ENCODE measurements around the gene NAV2.

The NAV2 gene

DNA sequence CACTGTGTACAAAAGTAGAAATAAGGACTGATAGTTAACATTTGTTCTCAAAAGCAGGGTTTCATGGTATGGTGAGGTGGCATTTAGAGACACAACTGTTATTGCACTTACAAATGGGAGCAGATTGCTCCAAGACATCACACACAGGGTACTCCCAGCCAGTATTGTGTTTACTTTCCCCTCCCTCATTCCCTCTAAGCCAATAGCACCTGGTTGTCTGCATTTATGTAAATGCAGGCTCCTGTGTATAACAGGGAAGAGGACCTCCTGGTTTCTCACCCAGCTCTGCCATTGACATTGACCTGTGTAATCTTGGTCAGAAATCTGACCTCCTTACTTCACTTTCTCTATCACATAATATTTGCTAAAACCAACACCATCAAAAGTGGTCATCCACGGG, 154.4 kb downstream of the NAV2 start:
- DNase-seq (ENCODE audit: low spot score): no peak
- in situ Hi-C loops (cut with MboI; ENCODE audit: low sequenced_read_pairs, unreplicated experiment): no loop called here
- TF ChIP-seq, protein P1, sequence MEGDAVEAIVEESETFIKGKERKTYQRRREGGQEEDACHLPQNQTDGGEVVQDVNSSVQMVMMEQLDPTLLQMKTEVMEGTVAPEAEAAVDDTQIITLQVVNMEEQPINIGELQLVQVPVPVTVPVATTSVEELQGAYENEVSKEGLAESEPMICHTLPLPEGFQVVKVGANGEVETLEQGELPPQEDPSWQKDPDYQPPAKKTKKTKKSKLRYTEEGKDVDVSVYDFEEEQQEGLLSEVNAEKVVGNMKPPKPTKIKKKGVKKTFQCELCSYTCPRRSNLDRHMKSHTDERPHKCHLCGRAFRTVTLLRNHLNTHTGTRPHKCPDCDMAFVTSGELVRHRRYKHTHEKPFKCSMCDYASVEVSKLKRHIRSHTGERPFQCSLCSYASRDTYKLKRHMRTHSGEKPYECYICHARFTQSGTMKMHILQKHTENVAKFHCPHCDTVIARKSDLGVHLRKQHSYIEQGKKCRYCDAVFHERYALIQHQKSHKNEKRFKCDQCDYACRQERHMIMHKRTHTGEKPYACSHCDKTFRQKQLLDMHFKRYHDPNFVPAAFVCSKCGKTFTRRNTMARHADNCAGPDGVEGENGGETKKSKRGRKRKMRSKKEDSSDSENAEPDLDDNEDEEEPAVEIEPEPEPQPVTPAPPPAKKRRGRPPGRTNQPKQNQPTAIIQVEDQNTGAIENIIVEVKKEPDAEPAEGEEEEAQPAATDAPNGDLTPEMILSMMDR (IDR thresholded peaks at IDR 0.05; ENCODE audit: borderline replicate concordance, control extremely low read depth, extremely low read depth, insufficient read depth, missing control alignments): no peak

DNA sequence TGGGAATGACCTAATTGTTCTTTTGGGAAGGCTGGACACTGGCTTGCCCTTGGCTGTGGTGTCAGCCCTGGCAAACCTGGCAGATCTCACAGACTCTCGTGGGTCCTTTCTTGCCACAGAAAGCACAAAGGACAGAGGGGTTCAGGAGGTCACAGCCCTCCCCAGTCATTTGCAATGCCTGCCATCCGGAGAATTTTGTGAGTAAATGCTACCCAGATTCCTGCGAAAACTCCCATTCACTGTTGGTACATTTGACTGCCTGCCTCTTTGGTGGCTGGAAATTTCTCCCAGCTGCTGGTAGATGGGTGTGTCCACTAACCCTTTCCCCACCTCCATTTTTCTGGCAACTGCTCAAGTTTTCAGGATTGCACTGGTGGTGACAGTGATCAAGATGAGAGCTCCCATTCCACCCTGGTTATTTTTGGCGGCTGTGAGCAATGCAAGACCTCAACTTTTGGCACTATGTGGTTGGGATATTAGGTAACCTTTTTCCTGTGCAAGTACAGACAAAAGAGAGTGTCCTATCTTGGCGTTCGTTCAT, 155.7 kb downstream of the NAV2 start:
- TF ChIP-seq, protein P1 (IDR thresholded peaks at IDR 0.05; ENCODE audit: borderline replicate concordance, control extremely low read depth, extremely low read depth, insufficient read depth, missing control alignments): no peak
- DNase-seq (ENCODE audit: low spot score): no peak
- in situ Hi-C loops (cut with MboI; ENCODE audit: low sequenced_read_pairs, unreplicated experiment): no loop called here

DNA sequence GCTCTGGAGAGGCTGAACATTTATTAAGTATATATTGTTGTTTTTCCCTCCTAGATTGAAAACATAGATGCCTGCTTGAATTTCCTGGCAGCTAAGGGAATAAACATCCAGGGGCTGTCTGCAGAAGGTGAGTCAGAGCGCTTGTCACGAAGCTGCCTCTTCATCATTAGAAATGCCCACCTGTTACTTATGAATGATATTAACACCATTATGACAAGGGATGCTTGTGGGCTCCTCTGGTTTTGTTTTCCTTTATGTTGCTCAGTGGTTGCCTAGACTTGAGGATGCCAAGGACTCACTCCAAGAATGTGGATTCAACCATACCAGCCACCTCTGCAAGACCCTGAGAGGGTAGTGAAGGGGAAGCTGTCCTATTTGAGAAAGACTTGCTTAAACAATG, 156.2 kb downstream of the NAV2 start:
- in situ Hi-C loops (cut with MboI; ENCODE audit: low sequenced_read_pairs, unreplicated experiment): no loop called here
- no peak for DNase-seq (ENCODE audit: low spot score)
- TF ChIP-seq, protein P1 (IDR thresholded peaks at IDR 0.05; ENCODE audit: borderline replicate concordance, control extremely low read depth, extremely low read depth, insufficient read depth, missing control alignments): no peak

DNA sequence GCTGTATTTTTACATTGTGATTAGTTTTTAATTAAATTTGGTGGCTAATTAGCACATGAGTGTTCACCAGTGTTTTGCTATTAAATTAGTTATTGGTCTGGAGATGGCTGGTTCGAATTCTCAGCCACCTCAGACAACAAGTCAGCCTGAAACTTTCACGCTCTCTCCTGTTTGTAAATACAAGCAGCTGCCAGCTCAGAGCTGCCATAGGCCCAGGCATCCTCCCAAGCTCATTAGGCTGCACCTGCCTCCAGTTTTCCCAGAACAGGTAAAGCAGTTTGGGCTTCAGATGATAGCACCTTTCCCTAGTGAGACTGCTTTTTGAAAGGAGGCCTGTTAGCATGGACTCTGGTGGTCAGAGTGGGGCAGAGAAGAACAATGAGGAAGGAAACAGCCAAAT, 156.8 kb downstream of the NAV2 start:
- in situ Hi-C loops (cut with MboI; ENCODE audit: low sequenced_read_pairs, unreplicated experiment): no loop called here
- TF ChIP-seq, protein P1 (IDR thresholded peaks at IDR 0.05; ENCODE audit: borderline replicate concordance, control extremely low read depth, extremely low read depth, insufficient read depth, missing control alignments): no peak
- DNase-seq (ENCODE audit: low spot score): no peak

DNA sequence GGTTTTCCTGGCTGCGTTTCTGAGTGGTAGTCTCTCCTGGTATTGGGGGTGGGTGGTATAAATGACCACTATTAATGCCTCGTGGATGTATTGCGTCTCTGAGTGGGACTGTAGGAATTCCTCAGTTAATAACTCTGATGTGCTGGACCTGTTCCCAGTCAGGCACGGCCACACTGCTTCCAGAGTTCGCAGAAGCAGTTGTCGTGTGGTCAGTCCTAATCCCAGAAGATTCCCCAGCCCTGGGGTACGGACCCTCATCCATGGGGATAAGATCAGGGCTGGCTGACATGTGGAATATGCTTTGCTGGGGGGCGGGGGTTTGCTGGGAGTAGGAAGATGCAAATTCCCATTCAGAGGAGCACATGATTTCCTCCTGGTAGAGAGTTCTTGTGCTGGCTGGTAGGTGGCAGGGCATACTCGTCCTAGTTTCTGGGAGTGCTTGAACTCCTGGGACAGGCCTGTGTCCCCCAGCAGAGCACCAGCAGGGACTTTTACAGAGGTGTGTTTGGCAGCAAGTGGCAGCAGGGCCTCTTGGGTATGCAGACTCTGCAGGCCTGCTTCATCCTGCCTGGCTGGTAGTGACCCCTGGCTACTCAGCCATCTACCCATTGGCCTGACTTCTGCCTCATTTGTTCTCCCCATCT, 157.4 kb downstream of the NAV2 start:
- TF ChIP-seq, protein P1 (IDR thresholded peaks at IDR 0.05; ENCODE audit: borderline replicate concordance, control extremely low read depth, extremely low read depth, insufficient read depth, missing control alignments): no peak
- in situ Hi-C loops (cut with MboI; ENCODE audit: low sequenced_read_pairs, unreplicated experiment): no loop called here
- DNase-seq (ENCODE audit: low spot score): no peak

DNA sequence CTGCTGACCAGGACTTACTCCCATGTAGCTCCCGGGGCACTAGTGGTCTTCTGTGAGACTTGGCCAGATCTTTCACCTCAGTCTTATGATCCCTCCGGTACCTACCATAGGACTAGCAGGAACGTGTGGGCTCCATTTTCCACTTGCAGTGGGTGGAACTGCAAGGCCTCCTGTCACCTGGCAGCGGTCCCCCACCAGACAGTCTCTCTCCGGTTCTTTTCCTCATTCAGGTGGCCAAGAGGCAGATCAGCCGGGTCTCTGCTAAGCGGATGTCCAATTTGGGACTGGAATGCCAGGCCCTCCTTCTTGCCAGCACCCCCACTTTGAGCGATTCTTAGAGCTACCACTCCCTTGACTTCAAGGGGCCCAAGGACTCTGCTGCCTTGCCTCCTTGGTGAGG, 158.9 kb downstream of the NAV2 start:
- in situ Hi-C loops (cut with MboI; ENCODE audit: low sequenced_read_pairs, unreplicated experiment): no loop called here
- no peak for DNase-seq (ENCODE audit: low spot score)
- TF ChIP-seq, protein P1 (IDR thresholded peaks at IDR 0.05; ENCODE audit: borderline replicate concordance, control extremely low read depth, extremely low read depth, insufficient read depth, missing control alignments): no peak
